Urinary bladder (tissue), 4 donors: ENCODE data around the gene OSBPL1A. TPM values are rescaled to one million over a fixed set of nuclear protein-coding genes. Genes with fewer than 3 reads are reported as not detected.
A peak's percentile ranks its signal among the peaks of the same experiment; 100 is the strongest.

Experiments
- DNase-seq: peaks from one replicate; pipeline ENCODE4 v3.0.0-alpha.2; 2015; ENCODE audit errors: extremely low spot score
- H3K27ac ChIP-seq: one replicate; pipeline ENCODE4 v1.5.1; 2013; ENCODE audit warnings: low read depth, mild to moderate bottlenecking, moderate library complexity
- H3K36me3 ChIP-seq: one replicate; pipeline ENCODE4 v1.6.1; 2013; ENCODE audit warnings: mild to moderate bottlenecking, moderate library complexity; ENCODE audit not compliant: insufficient read depth
- H3K4me1 ChIP-seq: one replicate; pipeline ENCODE4 v1.6.1; 2013; ENCODE audit warnings: mild to moderate bottlenecking, moderate library complexity; ENCODE audit not compliant: insufficient read depth
- H3K4me3 ChIP-seq: one replicate; pipeline ENCODE4 v1.5.1; 2013; ENCODE audit warnings: low read depth, low read length
- WGBS: extraction: QIAGEN DNeasy Blood & Tissue Kit; methylation state at CpG from one replicate; pipeline ENCODE4 v1.1.7; 2013; 5-methylcytosine and 5-hydroxymethylcytosine counted together
- polyA plus RNA-seq: library from polyadenylated mRNA; stranded (reverse); fragments of 200-250 nt; gene quantifications from one replicate; pipeline ENCODE4 v1.2.3, GENCODE V29; 2013
- total RNA-seq: library from RNA; depleted of rRNA; stranded (reverse); fragments of >200 nt; gene quantifications from one replicate; pipeline ENCODE4 v1.2.3, GENCODE V29; 2014
- donor health status: healthy with polysubstance abuse.
- donor health status: healthy.

The OSBPL1A gene
- total and polyA plus RNA-seq, 2 donors, result 46.6 to 53.3 TPM

GRCh38 chr18:24142376-24142775 is 255.2 kb downstream of the OSBPL1A start:
- H3K4me3 ChIP-seq, result no peak overlapping the region
- DNase-seq, result no peak
- no peaks in the 10 kb centered on the region for H3K36me3 ChIP-seq
- H3K4me1 ChIP-seq, result no peaks in the 10 kb centered on the region
- no peak overlapping the region for H3K27ac ChIP-seq

GRCh38 chr18:24140697-24141096 is 256.9 kb downstream of the OSBPL1A start:
- Histone ChIP-seq H3K36me3 (no peaks in the 10 kb centered on the region), H3K4me3 (no peak overlapping the region), H3K27ac (no peak overlapping the region), H3K4me1 (no peaks in the 10 kb centered on the region)
- WGBS, result 95% methylated on average over 2 of the region's 2 CpGs
- no peak for DNase-seq

GRCh38 chr18:24138789-24139616 is 258.6 kb downstream of the OSBPL1A start, which contains the start of gene CABYR:
Gene CABYR (plus strand): TSS chr18:24139062. CDS start chr18:24143115, 4,053 bp downstream.
- H3K36me3 ChIP-seq, result no peaks in the 10 kb centered on the region
- no peaks in the 10 kb centered on the region for H3K4me1 ChIP-seq
- DNase-seq, result peak; percentile 55
- no peak within 1 kb of the TSS for H3K27ac ChIP-seq
- H3K4me3 ChIP-seq, result peak within 1 kb of the TSS; percentile 35
- WGBS, result 3% methylated on average over 63 of the region's 63 CpGs

- 29% methylated on average over 7 of the region's 7 CpGs for WGBS
- H3K36me3 ChIP-seq, result no peaks in the 10 kb centered on the region
- DNase-seq, result no peak
- no peaks in the 10 kb centered on the region for H3K4me1 ChIP-seq
- H3K27ac ChIP-seq, result no peak overlapping the region
- H3K4me3 ChIP-seq, result peak overlapping the region; percentile 35
These were observed 259.2 kb downstream of the OSBPL1A start for GRCh38 chr18:24138409-24138788.

- no peak overlapping the region for H3K4me3 ChIP-seq
- peaks cover 4% of the 10 kb centered on the region for H3K36me3 ChIP-seq
- H3K27ac ChIP-seq, result no peak overlapping the region
- DNase-seq, result no peak
- 69% methylated on average over 3 of the region's 3 CpGs for WGBS
- H3K4me1 ChIP-seq, result no peaks in the 10 kb centered on the region
These were observed 260.7 kb downstream of the OSBPL1A start for GRCh38 chr18:24136967-24137373.

GRCh38 chr18:24130494-24130893 is 267.1 kb downstream of the OSBPL1A start:
- 91% methylated on average over 2 of the region's 2 CpGs for WGBS
- peaks cover 6% of the 10 kb centered on the region for H3K36me3 ChIP-seq
- no peak for DNase-seq

GRCh38 chr18:24128700-24129099 is 268.9 kb downstream of the OSBPL1A start:
- Histone ChIP-seq H3K4me1 (no peaks in the 10 kb centered on the region), H3K36me3 (peaks cover 6% of the 10 kb centered on the region), H3K4me3 (no peak overlapping the region), H3K27ac (no peak overlapping the region)
- no peak for DNase-seq
- 98% methylated on average over 4 of the region's 4 CpGs for WGBS

More at GRCh38 chr18:24130494-24130893, 267.1 kb downstream of the OSBPL1A start:
- no peak overlapping the region for H3K4me3 ChIP-seq
- H3K27ac ChIP-seq, result no peak overlapping the region
- no peaks in the 10 kb centered on the region for H3K4me1 ChIP-seq

GRCh38 chr18:24127735-24128134 is 269.9 kb downstream of the OSBPL1A start:
- Histone ChIP-seq H3K4me1 (no peaks in the 10 kb centered on the region), H3K27ac (no peak overlapping the region), H3K36me3 (peaks cover 6% of the 10 kb centered on the region), H3K4me3 (no peak overlapping the region)
- whole genome bisulfite sequencing, result 90% methylated on average over 3 of the region's 3 CpGs
- no peak for DNase-seq

GRCh38 chr18:24126155-24126961 is 271.3 kb downstream of the OSBPL1A start:
- no peak overlapping the region for H3K4me3 ChIP-seq
- H3K36me3 ChIP-seq, result peaks cover 1% of the 10 kb centered on the region
- WGBS, result 60% methylated on average over 3 of the region's 3 CpGs
- H3K27ac ChIP-seq, result no peak overlapping the region
- no peaks in the 10 kb centered on the region for H3K4me1 ChIP-seq
- DNase-seq, result no peak

- no peaks in the 10 kb centered on the region for H3K4me1 ChIP-seq
- no peak overlapping the region for H3K27ac ChIP-seq
- DNase-seq, result no peak
- no peaks in the 10 kb centered on the region for H3K36me3 ChIP-seq
- no peak overlapping the region for H3K4me3 ChIP-seq
- WGBS, result 95% methylated on average over 2 of the region's 2 CpGs
These were observed 276.0 kb downstream of the OSBPL1A start for GRCh38 chr18:24121625-24122024.

GRCh38 chr18:24120676-24121075 is 276.9 kb downstream of the OSBPL1A start:
- no peaks in the 10 kb centered on the region for H3K36me3 ChIP-seq
- no peak overlapping the region for H3K4me3 ChIP-seq
- no peaks in the 10 kb centered on the region for H3K4me1 ChIP-seq
- H3K27ac ChIP-seq, result no peak overlapping the region
- WGBS, result 98% methylated on average over 4 of the region's 4 CpGs
- DNase-seq, result no peak

GRCh38 chr18:24118750-24119577 is 278.7 kb downstream of the OSBPL1A start:
- WGBS, result 47% methylated on average over 8 of the region's 8 CpGs
- H3K4me1 ChIP-seq, result no peaks in the 10 kb centered on the region
- H3K27ac ChIP-seq, result no peak overlapping the region
- DNase-seq, result peak; percentile 57
- no peak overlapping the region for H3K4me3 ChIP-seq
- H3K36me3 ChIP-seq, result no peaks in the 10 kb centered on the region

GRCh38 chr18:24115628-24116027 is 282.0 kb downstream of the OSBPL1A start:
- H3K27ac ChIP-seq, result no peak overlapping the region
- H3K4me1 ChIP-seq, result no peaks in the 10 kb centered on the region
- 77% methylated on average over 2 of the region's 2 CpGs for WGBS
- H3K4me3 ChIP-seq, result no peak overlapping the region
- no peak for DNase-seq
- no peaks in the 10 kb centered on the region for H3K36me3 ChIP-seq
